ENCODE results near the gene NOTCH1.

The NOTCH1 gene

GRCh38 chr9:136499935-136500910 is 45.6 kb downstream of the NOTCH1 start:
- no peak for DNase-seq (ENCODE audit: low spot score)

- DNase-seq (ENCODE audit: low spot score): no peak
Measured at GRCh38 chr9:136499071-136499934, 46.5 kb downstream of the NOTCH1 start.

- DNase-seq (ENCODE audit: low spot score): no peak
Measured at GRCh38 chr9:136497916-136498695, 47.7 kb downstream of the NOTCH1 start.

- DNase-seq (ENCODE audit: low spot score): no peak
Measured at GRCh38 chr9:136496801-136497620, 48.8 kb downstream of the NOTCH1 start.

GRCh38 chr9:136496181-136496580 is 49.7 kb downstream of the NOTCH1 start:
- no peak for DNase-seq (ENCODE audit: low spot score)

- no peak for DNase-seq (ENCODE audit: low spot score)
Measured at GRCh38 chr9:136495238-136495800, 50.5 kb downstream of the NOTCH1 start.

- DNase-seq (ENCODE audit: low spot score): no peak
Measured at GRCh38 chr9:136494531-136495215, 51.2 kb downstream of the NOTCH1 start.

- no peak for DNase-seq (ENCODE audit: low spot score)
Measured at GRCh38 chr9:136494012-136494411, 51.8 kb downstream of the NOTCH1 start.

GRCh38 chr9:136493567-136493971 is 52.3 kb downstream of the NOTCH1 start:
- no peak for DNase-seq (ENCODE audit: low spot score)

- DNase-seq (ENCODE audit: low spot score): no peak
Measured at GRCh38 chr9:136492978-136493522, 52.8 kb downstream of the NOTCH1 start.

- no peak for DNase-seq (ENCODE audit: low spot score)
Measured at GRCh38 chr9:136489731-136490130, 56.1 kb downstream of the NOTCH1 start.

GRCh38 chr9:136488247-136489214 is 57.3 kb downstream of the NOTCH1 start:
- DNase-seq (ENCODE audit: low spot score): peak; percentile 75

GRCh38 chr9:136487672-136488071 is 58.2 kb downstream of the NOTCH1 start:
- DNase-seq (ENCODE audit: low spot score): no peak

- DNase-seq (ENCODE audit: low spot score): no peak
Measured at GRCh38 chr9:136486823-136487620, 58.8 kb downstream of the NOTCH1 start.

GRCh38 chr9:136486131-136486530 is 59.7 kb downstream of the NOTCH1 start:
- no peak for DNase-seq (ENCODE audit: low spot score)

- peak; percentile 81 for DNase-seq (ENCODE audit: low spot score)
Measured at GRCh38 chr9:136485049-136486045, 60.5 kb downstream of the NOTCH1 start.

All from CD4-positive, alpha-beta T cell treated with Interleukin-15 for 4 hours (primary cell).